ENCODE results near the gene WNT8B.

DNA sequence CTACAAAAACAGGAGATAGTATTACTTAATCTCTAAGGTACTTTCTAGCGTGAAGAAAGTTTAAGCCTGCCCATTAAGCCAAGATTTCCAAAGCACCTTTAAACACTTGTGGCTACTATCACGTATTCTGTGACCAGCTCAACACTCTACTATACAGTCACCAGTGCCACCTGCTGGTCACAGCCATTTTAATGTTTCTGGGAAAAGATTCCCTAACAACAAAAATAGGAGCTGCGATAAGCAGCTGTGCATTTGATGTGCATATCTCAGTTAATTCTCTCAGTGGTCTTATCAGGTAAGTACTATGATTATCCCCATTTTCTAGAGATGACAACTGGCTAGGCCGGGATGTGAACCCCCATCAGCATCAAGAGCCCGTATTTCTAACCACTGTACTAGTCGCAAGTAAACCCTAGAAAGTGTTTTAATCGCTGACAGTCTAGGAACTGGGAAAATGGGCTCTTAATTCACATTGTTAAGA lies 56.0 kb downstream of the WNT8B start:
- no peak for TF ChIP-seq POLR2A (IDR thresholded peaks at IDR 0.05; ENCODE audit: low read length)
- TF ChIP-seq GATA1 (IDR thresholded peaks at IDR 0.05; ENCODE audit: low read depth, low read length) = no peak

Measured in erythroblast (primary cell).